GM18505 (cell line): Measurements from ENCODE around the gene VASH1.
"Not testable (repeated sequence)": the region's sequence is repeated elsewhere in the genome, so short reads cannot be mapped to it uniquely, and the experiment has no call there.

Experiments
- ATAC-seq: cut with Tn5 transposase; IDR thresholded peaks from one replicate; pipeline ENCODE4 v1.9.1; 2021; ENCODE audit not compliant: unreplicated experiment
- POLR2A ChIP-seq: IDR thresholded peaks from 4 replicates; pipeline ENCODE4 v1.6.1; 2011; ENCODE audit warnings: borderline replicate concordance; ENCODE audit not compliant: insufficient read depth, insufficient read length; ENCODE audit errors: extremely low read depth

VASH1 gene

GRCh38 chr14:76726551-76726970 is 34.7 kb upstream of the VASH1 start:
- ATAC-seq = no peak
- TF ChIP-seq POLR2A = no peak

DNA sequence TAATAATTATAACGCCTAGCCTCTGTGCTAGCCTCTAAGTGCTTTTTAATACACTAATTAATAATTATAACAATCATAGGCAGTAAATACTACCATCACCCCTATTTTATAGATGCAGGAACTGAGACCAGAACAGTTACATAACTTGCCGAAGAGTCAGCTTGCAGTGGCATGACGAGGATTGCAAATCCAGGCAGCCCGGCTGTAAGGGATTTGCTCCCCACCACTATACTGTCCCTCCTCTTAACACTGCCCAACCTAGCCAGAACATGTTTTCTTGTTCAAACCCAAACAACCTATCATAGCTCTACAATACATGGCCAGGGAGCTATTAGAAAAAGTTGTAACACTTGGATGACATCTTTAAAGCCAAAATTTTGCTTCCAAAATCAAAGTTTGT is 33.9 kb upstream of the VASH1 start:
- ATAC-seq = no peak
- no peak for TF ChIP-seq POLR2A

GRCh38 chr14:76727901-76728300 is 33.4 kb upstream of the VASH1 start:
- ATAC-seq = no peak

DNA sequence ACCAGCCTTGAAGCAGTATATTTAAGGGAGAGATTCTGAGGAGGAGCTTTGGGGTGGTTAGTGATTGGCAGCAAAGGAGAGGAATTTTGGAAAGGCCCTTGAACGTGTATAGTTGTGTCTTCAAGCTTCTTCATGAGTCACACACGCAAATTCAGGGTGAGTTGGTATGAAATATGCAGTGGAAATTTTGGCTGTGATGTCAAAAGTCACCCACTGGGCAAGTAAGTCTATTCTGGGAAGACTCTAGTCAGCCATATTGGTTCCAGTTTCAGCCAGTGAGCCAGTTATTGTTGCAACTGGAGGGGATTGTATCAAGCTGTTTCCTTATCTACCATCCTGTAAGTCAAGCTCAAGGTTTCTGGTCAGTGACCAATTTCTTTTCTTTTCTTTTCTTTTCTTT is 32.0 kb upstream of the VASH1 start:
- no peak for TF ChIP-seq POLR2A

More at GRCh38 chr14:76727901-76728300, 33.4 kb upstream of the VASH1 start:
- TF ChIP-seq POLR2A = no peak

GRCh38 chr14:76729953-76730505 is 31.2 kb upstream of the VASH1 start:
- no peak for ATAC-seq

More for the DNA sequence above, 32.0 kb upstream of the VASH1 start:
- ATAC-seq = no peak

GRCh38 chr14:76734501-76734900 is 26.8 kb upstream of the VASH1 start:
- ATAC-seq = not testable (repeated sequence)

More at GRCh38 chr14:76729953-76730505, 31.2 kb upstream of the VASH1 start:
- no peak for TF ChIP-seq POLR2A

- TF ChIP-seq POLR2A = no peak
- no peak for ATAC-seq
Measured at GRCh38 chr14:76736514-76736913, 24.8 kb upstream of the VASH1 start.

GRCh38 chr14:76741074-76741473 is 20.2 kb upstream of the VASH1 start:
- ATAC-seq = no peak
- TF ChIP-seq POLR2A = no peak

GRCh38 chr14:76742185-76742584 is 19.1 kb upstream of the VASH1 start:
- no peak for TF ChIP-seq POLR2A
- ATAC-seq = no peak

- no peak for TF ChIP-seq POLR2A
- ATAC-seq = no peak
Measured at GRCh38 chr14:76742966-76743365, 18.3 kb upstream of the VASH1 start.

DNA sequence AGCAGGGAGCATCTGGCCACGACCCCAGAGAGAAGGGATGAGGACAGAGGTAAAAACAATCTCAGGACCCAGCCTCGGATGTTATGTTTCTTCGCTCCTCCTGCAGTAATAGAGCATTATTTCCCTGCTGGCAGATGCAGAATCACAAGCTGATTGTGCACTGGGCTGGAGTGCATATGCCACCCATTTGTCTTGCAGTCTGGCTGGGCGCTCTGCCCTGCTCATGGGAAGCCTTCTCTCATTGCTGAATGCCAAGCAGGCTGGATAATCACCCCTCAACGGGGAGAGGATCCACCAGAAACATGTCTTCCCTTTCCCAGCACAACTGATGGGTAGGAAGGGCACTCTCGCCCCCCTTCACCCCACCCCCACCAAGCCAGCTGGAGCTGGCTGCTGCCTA is 8.5 kb upstream of the VASH1 start:
- ATAC-seq = no peak
- no peak for TF ChIP-seq POLR2A

DNA sequence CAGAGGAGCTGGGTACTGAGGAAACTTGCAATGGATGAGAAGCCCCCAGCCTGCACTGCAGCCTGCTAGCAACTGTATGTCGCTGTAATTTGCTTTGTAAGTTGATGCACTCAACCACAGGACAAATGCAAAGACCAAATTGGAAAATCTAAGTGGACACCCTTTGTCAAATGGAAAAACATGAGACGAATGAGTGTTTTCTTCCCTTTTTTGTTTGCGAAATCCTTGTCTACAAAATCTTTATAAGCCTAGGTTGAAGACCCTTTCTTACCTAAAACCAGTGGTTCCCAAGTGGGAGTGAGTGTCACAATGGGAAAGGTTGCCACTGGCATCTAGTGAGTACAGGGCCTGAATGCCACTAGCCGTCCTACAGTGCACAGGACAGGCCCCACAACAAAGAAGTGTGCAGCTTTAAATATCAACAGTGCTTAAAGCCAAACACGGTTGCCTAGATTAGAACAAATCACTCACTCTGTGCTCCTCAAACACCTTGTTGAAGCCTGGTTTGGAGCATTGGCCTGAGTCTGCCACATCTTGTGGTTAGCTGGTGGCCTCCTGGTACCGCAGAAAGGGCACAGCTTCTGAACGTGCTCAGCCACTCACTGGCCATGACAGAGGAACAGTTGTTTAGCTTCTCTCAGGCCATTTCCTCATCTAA is 7.6 kb upstream of the VASH1 start:
- TF ChIP-seq POLR2A = no peak
- ATAC-seq = no peak

GRCh38 chr14:76754586-76754985 is 6.7 kb upstream of the VASH1 start:
- ATAC-seq = no peak
- TF ChIP-seq POLR2A = no peak

GRCh38 chr14:76755610-76756370 is 5.5 kb upstream of the VASH1 start:
- no peak for ATAC-seq
- TF ChIP-seq POLR2A = no peak

DNA sequence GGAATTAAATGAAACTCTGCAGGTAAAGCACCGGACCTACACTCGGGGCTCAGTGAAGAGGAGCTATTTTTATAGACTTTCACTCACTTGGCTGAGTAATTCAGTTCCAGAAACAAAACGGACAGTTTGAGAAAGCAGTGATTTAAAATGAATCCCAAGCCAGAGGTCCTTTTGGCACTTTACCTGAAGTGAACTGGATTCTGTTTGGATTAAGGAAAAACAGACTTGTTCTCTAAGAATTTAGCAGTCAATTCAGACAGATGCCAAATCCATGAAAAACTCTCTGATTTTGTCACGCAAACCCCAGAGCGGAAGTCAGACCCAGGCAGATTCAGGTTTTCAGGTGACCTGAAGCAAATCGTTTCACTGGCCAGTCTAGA is 4.9 kb upstream of the VASH1 start:
- no peak for ATAC-seq
- TF ChIP-seq POLR2A = no peak

GRCh38 chr14:76759589-76759988 is 1.7 kb upstream of the VASH1 start:
- no peak for TF ChIP-seq POLR2A
- ATAC-seq = no peak
